Uterus (tissue), 2 donors: ENCODE results near the gene MYH15.

ENCODE experiments used
- CTCF ChIP-seq, 4 experiments: fragments of 200-600 bp in 2 of 4; fragments of 450-650 bp in 2 of 4; sonication (generic) in 2 of 4; IDR thresholded peaks; one replicate each; pipeline ENCODE4 v1.5.1; 2016 to 2019; ENCODE audit warnings: antibody characterized with exemption in 4 of 4, mild to moderate bottlenecking in 2 of 4, moderate library complexity in 1 of 4
- POLR2A ChIP-seq, 2 donors: fragments of 450-650 bp; IDR thresholded peaks; one replicate each; pipeline ENCODE4 v1.6.1; 2016; ENCODE audit warnings: antibody characterized with exemption in 2 of 2, mild to moderate bottlenecking in 1 of 2, moderate library complexity in 1 of 2

- TF ChIP-seq CTCF (IDR thresholded peaks at IDR 0.05) (no peak), POLR2A (IDR thresholded peaks at IDR 0.05) (no peak)
Measured at GRCh38 chr3:108393128-108393900, 117.1 kb downstream of the MYH15 start.
